Epithelial cell of esophagus (primary cell): ENCODE results near the gene ZMIZ1.

Source experiments
- DNase-seq: peaks from one replicate; pipeline ENCODE4 v3.0.0; 2010; ENCODE audit warnings: low read depth
- H3K4me3 ChIP-seq: 2 replicates; pipeline ENCODE4 v1.5.1; 2011; ENCODE audit warnings: mild to moderate bottlenecking, low read length, control low read depth
- TF ChIP-seq, protein P1 (sequence below): IDR thresholded peaks from 2 replicates; pipeline ENCODE4 v1.5.1; 2011; ENCODE audit warnings: low read depth, mild to moderate bottlenecking, low read length, control low read depth, inconsistent platforms; ENCODE audit not compliant: insufficient read depth; ENCODE audit errors: missing control alignments

The ZMIZ1 gene

DNA sequence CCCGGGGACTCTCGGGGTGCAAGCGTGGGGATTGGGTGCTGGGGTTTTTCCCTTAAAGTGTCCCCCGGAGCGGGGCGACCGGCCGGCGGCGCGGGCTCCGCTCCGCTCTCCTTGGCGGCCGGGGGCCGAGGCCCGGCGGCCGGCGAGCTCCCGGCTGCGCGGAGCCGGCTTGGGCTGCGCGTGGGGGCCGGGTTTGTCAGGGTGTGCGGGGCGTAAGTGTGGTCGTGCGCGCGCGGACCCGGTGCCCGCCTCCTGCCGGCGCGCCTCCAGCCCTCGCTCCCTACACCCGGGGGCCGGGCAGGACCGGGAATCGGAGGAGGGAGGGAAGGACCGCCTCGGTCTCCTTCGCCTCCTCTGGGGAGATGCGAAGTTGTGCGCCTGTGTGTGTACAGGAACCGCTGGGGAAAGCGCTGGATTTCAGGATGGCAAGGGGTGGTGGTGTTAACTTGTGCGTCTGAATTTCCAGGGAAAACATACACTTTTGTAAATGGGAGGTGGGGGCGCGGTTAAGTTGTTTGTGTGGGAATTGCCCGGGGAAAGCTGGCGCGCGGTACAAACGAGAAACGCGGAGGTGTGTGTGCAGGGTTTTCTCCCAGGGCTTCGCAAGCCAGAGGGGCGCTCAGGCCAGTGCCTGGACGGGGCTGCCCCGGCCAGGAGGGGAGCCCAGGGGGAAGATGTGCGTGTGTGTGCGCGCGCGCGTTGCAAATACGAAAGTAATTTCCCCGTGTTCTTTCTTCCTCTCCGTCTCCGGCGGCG, 737 bp downstream of the ZMIZ1 start:
- H3K4me3 ChIP-seq: peak overlapping the region; percentile 84
- TF ChIP-seq, protein P1, sequence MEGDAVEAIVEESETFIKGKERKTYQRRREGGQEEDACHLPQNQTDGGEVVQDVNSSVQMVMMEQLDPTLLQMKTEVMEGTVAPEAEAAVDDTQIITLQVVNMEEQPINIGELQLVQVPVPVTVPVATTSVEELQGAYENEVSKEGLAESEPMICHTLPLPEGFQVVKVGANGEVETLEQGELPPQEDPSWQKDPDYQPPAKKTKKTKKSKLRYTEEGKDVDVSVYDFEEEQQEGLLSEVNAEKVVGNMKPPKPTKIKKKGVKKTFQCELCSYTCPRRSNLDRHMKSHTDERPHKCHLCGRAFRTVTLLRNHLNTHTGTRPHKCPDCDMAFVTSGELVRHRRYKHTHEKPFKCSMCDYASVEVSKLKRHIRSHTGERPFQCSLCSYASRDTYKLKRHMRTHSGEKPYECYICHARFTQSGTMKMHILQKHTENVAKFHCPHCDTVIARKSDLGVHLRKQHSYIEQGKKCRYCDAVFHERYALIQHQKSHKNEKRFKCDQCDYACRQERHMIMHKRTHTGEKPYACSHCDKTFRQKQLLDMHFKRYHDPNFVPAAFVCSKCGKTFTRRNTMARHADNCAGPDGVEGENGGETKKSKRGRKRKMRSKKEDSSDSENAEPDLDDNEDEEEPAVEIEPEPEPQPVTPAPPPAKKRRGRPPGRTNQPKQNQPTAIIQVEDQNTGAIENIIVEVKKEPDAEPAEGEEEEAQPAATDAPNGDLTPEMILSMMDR: no peak
- peak; percentile 64 for DNase-seq

DNA sequence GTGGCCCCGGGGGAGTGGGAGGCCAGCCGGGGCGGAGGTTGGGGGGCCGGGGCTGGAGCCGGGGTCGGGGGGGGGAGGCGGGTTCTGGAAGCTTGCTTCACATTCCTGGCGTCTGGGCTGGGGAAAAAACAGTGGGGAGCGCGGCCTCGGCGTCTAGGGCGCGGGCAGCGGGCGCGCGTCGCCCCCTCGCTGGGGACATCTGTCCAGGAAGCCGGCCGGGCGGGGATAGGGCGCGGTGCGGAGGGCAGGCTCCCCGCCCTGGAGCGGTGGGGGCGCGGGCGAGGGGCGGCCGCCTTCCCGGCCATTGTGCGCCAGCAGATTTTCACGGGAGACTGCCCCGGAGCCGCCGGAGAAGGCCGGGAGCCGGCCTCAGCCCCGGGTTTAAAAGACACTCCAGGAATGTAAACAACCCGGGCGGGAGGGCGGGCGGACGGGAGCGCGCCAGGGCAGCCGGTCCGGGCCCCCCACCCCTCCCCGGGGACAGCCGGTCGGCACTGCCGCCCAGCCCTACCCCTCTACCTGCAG, 1.4 kb downstream of the ZMIZ1 start:
- TF ChIP-seq, protein P1: no peak
- DNase-seq: no peak
- peak overlapping the region; percentile 84 for H3K4me3 ChIP-seq

DNA sequence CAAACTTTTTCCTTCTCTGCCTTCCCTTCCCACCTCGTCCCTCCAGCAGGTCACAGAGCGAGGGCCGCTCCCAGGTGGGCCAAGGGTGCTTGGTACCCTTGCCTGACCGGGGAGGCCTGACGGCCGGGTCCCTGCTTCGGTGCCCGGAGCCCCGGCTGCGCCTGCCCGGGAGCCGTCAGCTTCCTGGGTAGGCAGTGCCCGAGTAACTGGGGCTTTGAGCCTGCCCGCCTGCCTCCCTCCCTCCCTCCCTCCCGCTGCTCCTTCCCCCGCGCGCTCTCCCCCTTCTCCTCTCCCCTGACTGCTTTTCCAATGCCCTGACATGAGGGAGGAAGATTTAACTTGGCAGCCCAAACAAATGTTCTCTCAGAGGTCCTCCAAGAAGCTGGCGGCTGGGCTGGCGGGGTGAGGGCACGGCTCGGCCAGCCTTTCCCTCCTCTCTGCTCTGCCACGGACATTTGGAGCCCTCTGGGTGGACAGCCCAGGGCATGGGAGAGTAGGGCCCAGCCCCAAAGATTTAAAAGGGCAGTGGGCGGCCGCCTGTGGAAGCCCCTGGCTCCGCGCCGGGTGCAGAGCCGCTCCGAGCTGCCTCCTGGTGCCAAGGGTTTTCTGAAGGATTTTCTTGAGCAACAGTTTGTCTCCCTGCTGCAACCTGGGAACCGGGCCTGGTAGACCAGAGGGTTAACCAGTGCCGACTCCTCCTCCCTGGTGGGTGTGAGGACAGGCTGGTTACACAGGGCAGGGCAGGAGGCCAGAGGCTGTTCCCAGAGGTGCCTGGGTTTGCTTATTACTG, 2.0 kb downstream of the ZMIZ1 start:
- peak; percentile 90 for DNase-seq

DNA sequence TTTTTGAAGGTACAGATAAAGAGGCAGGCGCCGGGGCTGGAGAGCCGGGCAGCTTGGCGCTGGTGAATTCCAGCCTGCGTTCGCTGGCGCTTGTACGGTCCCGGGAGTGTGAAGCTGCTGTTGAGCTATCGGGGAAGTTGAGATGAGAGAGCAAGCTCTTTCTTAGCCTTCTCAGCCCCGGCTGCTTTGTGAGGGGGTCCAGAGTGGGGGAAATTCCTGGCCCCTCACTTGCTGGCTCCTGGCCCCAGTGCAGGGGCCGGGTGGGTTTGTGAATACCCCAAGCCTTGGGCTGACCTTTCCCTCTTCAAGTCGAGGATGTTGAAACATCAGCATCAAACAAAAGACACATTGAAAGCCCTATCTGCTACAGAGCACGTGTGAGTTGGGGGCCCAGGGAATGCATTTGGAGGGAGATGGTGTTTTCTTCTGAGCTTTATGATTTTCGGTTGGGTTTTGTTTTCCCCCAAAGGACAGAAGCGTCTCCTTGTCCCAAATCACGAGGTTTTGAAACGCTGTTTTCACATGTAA, 2.7 kb downstream of the ZMIZ1 start:
- peak overlapping the region; percentile 84 for H3K4me3 ChIP-seq
- TF ChIP-seq, protein P1: no peak
- DNase-seq: no peak

More for the DNA sequence above, 2.0 kb downstream of the ZMIZ1 start:
- peak overlapping the region; percentile 84 for H3K4me3 ChIP-seq
- TF ChIP-seq, protein P1: no peak

DNA sequence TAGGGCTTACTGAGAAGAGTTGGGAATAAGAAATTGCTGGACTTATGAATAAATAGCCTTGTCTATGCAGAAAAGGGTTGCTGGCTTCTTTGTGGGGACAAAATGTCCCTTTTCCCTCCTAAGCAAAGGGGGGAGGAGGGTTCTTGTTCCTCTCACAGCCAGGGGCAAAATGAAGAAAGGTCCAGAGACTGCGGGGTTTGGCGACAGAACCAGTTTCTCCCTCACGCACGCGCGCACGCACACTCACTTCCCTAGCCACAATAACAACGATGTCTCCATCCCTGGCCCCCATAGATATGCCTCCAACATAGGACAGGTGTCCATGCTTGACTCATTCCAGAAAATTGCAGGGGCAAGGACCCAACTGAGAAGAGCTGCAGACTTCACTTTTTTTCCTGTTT, 3.3 kb downstream of the ZMIZ1 start:
- peak overlapping the region; percentile 84 for H3K4me3 ChIP-seq
- TF ChIP-seq, protein P1: no peak
- DNase-seq: no peak

DNA sequence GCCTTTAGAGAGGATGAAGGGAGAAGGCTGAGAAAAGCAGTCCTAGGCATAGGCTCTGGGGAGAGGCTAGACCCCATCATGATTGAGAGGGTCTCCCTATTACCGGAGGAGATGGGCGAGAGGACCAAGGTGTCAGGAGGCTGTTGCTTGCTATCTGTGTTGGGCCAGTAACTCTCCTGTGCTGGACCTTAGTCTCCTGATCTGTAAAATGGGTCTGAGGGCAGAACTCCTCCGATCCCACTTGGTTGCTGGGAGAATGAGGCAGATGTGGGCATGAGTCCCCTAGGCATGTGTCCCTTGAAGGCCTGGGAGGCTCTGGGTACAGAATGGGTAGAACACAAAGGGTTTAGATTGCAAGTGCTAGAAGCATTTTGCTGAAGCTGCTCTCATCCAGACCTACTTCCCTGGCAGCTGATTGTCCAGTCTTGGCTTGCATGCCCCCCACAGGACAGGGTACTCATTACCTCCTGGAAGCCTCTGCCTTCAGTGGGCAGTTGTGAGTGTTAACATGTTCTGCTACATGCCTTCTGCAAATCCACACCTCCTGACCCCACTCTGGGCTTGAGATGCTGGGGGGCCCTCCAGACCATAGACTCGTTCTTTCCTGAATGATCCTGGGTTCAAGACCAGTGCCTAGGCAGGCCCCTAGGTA, 4.4 kb downstream of the ZMIZ1 start:
- H3K4me3 ChIP-seq: no peak overlapping the region
- DNase-seq: no peak
- TF ChIP-seq, protein P1: no peak
